Astrocyte of the cerebellum (primary cell): Measurements from ENCODE around the gene MAGEB17.

Experiments
- DNase-seq: peaks from one replicate; pipeline ENCODE4 v3.0.0-alpha.2; 2011; ENCODE audit warnings: low read depth
- H3K4me3 ChIP-seq: 2 replicates; pipeline ENCODE4 v1.5.1; 2011; ENCODE audit warnings: mild to moderate bottlenecking, low read depth, low read length, moderate library complexity
- in situ Hi-C: cut with HindIII; loops from 2 replicates; pipeline ENCODE4 v1.10.0; 2017; ENCODE audit warnings: low sequenced_read_pairs
- TF ChIP-seq, protein P1 (sequence below): IDR thresholded peaks from 2 replicates; pipeline ENCODE4 v1.5.1; 2012; ENCODE audit warnings: low read length, low read depth, moderate library complexity, mild to moderate bottlenecking; ENCODE audit errors: missing control alignments

MAGEB17 gene

DNA sequence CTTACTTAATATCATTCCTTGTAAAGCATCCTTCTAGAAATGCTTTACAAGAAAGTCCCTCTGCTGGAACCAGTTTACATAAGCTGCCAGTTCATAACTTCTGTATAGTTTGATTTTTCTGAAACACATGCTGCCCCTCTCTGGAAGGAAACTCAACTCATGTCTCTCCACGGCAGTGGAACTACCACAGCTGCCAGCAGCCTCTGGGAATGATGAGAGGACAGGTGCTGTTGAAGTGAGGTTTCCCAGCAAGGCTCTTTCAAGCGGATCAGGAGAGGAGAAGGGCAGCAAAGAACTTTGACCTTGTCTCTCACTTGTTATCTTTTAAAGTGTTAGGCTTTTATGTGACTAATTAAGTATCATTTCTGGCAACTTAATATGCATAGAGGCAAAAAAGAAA, 36.6 kb upstream of the MAGEB17 start:
- in situ Hi-C loops = no loop called here
- TF ChIP-seq, protein P1, sequence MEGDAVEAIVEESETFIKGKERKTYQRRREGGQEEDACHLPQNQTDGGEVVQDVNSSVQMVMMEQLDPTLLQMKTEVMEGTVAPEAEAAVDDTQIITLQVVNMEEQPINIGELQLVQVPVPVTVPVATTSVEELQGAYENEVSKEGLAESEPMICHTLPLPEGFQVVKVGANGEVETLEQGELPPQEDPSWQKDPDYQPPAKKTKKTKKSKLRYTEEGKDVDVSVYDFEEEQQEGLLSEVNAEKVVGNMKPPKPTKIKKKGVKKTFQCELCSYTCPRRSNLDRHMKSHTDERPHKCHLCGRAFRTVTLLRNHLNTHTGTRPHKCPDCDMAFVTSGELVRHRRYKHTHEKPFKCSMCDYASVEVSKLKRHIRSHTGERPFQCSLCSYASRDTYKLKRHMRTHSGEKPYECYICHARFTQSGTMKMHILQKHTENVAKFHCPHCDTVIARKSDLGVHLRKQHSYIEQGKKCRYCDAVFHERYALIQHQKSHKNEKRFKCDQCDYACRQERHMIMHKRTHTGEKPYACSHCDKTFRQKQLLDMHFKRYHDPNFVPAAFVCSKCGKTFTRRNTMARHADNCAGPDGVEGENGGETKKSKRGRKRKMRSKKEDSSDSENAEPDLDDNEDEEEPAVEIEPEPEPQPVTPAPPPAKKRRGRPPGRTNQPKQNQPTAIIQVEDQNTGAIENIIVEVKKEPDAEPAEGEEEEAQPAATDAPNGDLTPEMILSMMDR = no peak
- no peak for DNase-seq

DNA sequence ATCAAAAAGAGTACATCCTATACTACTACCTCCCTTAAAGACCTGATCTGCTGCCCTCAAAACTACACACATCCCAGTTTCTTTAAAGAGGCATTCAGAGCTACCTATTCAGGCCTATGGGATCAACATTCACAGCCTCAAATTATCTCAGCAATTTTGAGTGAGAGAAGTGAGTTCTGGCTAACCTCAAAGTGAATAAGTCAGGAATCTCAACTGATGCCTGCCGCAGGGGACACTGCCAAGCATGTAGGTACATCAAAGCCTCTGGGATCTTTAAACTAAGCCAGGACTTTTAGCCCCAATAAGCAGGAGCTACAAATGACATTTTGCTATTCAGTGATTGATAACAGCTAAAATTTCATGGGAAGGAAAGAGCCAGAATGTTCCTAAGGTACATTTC, 32.3 kb upstream of the MAGEB17 start:
- in situ Hi-C loops = no loop called here
- no peak for DNase-seq
- no peak overlapping the region for H3K4me3 ChIP-seq
- TF ChIP-seq, protein P1 = no peak

More for the DNA sequence above, 36.6 kb upstream of the MAGEB17 start:
- no peak overlapping the region for H3K4me3 ChIP-seq

DNA sequence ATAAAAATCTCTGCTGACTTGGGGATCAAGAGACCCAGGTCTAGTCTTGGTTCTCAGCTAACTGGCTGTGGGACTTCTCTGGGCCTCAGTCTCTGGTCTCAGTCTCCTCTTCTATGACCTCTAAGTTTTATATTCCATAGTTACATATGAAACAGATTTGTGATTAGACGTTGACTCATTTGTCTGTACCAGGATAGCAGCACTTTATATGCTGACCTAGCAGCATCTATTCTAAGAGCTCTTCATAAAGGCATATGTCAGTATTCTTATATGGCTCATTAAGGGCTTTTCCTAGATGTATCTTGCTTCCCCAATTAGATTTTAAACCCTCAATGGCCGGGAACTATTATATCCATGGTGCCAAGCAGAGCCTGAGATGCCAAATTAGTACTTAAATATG, 31.2 kb upstream of the MAGEB17 start:
- in situ Hi-C loops = no loop called here
- H3K4me3 ChIP-seq = no peak overlapping the region
- TF ChIP-seq, protein P1 = no peak
- no peak for DNase-seq

DNA sequence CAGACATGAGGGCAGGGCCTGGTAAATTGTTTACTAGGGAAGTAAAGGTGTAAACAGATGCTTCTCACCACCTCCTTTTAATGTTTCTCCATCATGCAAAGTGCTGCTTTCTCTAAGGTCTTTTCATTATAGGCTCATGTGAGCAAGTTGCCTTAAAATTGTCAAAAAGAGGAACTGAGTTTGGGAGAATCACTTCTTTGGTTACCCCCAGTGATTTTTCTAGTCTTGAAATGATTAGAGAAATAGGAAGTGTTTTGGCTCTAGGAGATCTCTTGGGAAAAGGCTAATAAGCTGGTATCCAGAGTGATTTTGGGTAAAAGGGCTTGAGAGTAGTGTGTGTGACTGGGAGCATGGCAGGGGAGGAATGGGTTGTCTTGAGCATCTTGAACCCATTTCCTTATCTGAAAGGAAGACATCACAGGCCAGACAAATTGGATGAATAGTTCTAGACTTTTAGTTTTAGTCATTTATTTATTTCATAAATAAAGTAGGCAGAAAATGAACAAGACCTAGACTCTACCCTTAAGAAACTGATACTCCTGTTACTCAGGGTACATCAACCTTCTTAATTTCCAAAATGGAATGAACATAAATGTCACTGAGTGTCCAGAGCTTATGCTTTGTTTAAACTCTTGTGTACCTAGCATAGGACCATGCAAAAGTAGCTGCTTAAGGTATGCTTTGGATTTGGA, 29.7 kb upstream of the MAGEB17 start:
- in situ Hi-C loops = no loop called here
- no peak overlapping the region for H3K4me3 ChIP-seq
- DNase-seq = no peak
- TF ChIP-seq, protein P1 = no peak

DNA sequence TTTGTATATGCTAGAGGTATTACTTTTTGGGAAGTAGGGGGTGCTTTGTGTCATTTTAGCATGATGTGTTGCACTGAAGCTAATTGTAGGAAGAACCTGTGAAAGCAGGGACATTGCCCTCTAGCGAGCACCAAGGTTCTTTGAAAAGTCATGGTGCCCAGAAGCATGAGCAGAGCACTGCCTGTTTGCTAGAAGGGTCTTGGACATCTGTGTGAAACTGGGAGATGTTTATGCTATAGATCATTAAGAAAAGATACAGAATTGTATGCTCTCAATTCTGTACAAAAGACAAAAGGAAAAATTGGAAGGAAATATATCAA, 29.2 kb upstream of the MAGEB17 start:
- DNase-seq = no peak
- TF ChIP-seq, protein P1 = no peak
- in situ Hi-C loops = no loop called here
- no peak overlapping the region for H3K4me3 ChIP-seq

DNA sequence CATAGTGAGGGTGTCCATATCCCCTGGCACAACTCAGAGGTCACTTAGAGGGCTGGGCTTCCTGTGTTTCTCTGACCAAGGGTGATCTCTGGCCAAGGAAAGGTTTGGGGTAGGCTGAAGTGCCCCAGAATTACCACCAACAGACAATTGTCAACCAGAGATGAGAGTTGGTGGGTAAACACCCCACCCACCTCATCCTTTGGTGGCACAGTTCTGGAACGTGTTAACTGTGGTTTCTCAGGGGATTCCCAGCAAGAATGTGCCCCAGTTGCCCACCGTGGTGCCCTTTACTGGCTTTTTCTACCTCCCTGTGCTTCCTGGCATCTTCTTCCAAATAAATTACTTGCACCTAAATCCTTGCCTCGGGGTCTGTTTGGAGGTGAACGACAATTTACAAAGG, 26.8 kb upstream of the MAGEB17 start:
- TF ChIP-seq, protein P1 = no peak
- in situ Hi-C loops = no loop called here
- no peak overlapping the region for H3K4me3 ChIP-seq
- no peak for DNase-seq

DNA sequence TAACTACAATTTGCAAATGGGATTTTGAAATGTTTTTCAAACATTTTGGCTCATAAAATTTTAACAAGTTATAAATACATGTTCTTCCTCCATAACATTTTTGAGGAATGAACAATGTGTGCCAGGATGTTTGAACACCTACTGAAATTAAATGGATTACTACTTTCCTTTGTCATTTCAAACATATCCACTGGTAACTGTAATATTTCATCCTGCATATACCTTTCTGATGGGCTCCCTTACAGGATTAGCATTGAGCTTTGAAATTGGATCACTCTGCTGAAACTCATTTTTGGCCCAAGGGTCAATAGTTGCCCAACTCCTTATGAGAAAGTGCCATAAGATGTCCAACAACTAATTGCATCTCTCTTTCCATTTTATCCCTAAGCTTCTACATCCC, 26.3 kb upstream of the MAGEB17 start:
- DNase-seq = no peak
- TF ChIP-seq, protein P1 = no peak
- no peak overlapping the region for H3K4me3 ChIP-seq
- in situ Hi-C loops = no loop called here
